ENCODE measurements around the gene LDB3. TPM values are rescaled to one million over a fixed set of nuclear protein-coding genes. Genes with fewer than 3 reads are reported as not detected.

LDB3 gene
- total RNA-seq, 4 donors from 2014 or later, result 2.2 to 32.5 (median 2.9) TPM

GRCh38 chr10:86658751-86659150 lies 9.6 kb upstream of the LDB3 start:
- intact Hi-C loops (cut with DNase I; ENCODE audit: low total_unique reads), result no loop called here
- in situ Hi-C loops (cut with MboI; ENCODE audit: low pct_ligation_motif_present in 1 of 4, low pct_unique_long_range_greater_than_20kb in 1 of 4, low sequenced_read_pairs in 3 of 4), result no loop called here
- TF ChIP-seq CTCF (IDR thresholded peaks at IDR 0.05), result no peak
- 63% methylated on average over 3 of the region's 3 CpGs; no CpG with 5 or more reads in 1 of the 2 donors for WGBS, 2 donors (ENCODE audit: low coverage in 1 of 2)
- Histone ChIP-seq H3K4me1 (no peaks in the 10 kb centered on the region), H3K27ac (no peak overlapping the region), H3K27me3 (no peaks in the 10 kb centered on the region), H3K36me3 (no peaks in the 10 kb centered on the region), H3K9me3 (no peaks in the 10 kb centered on the region), H3K4me3 (no peak overlapping the region)
- DNase-seq, result no peak

GRCh38 chr10:86659161-86659691 lies 9.1 kb upstream of the LDB3 start:
- in situ Hi-C loops (cut with MboI; ENCODE audit: low pct_ligation_motif_present in 1 of 4, low pct_unique_long_range_greater_than_20kb in 1 of 4, low sequenced_read_pairs in 3 of 4) (no loop called here), intact Hi-C loops (cut with DNase I; ENCODE audit: low total_unique reads) (no loop called here)
- Histone ChIP-seq H3K9me3 (no peaks in the 10 kb centered on the region), H3K27ac (no peak overlapping the region), H3K4me1 (no peaks in the 10 kb centered on the region), H3K27me3 (no peaks in the 10 kb centered on the region), H3K4me3 (no peak overlapping the region), H3K36me3 (no peaks in the 10 kb centered on the region)
- no peak for DNase-seq
- TF ChIP-seq POLR2A (IDR thresholded peaks at IDR 0.05) (no peak), CTCF (IDR thresholded peaks at IDR 0.05) (no peak), POLR2AphosphoS5 (IDR thresholded peaks at IDR 0.05) (no peak), EP300 (IDR thresholded peaks at IDR 0.05; ENCODE audit: low read depth) (no peak)
- 83 to 90% methylated on average over 11 to 18 of the region's 19 CpGs for WGBS, 2 donors (ENCODE audit: low coverage in 1 of 2)

- H3K36me3 ChIP-seq, result no peaks in the 10 kb centered on the region
- TF ChIP-seq POLR2AphosphoS5 (IDR thresholded peaks at IDR 0.05) (no peak), POLR2A (IDR thresholded peaks at IDR 0.05) (no peak), EP300 (IDR thresholded peaks at IDR 0.05; ENCODE audit: low read depth) (no peak), CTCF (IDR thresholded peaks at IDR 0.05) (no peak)
- H3K27me3 ChIP-seq, result no peaks in the 10 kb centered on the region
- WGBS, 2 donors (ENCODE audit: low coverage in 1 of 2), result 89% methylated on average over 17 of the region's 17 CpGs; no CpG with 5 or more reads in 1 of the 2 donors
- in situ Hi-C loops (cut with MboI; ENCODE audit: low pct_ligation_motif_present in 1 of 4, low pct_unique_long_range_greater_than_20kb in 1 of 4, low sequenced_read_pairs in 3 of 4) (no loop called here), intact Hi-C loops (cut with DNase I; ENCODE audit: low total_unique reads) (no loop called here)
- H3K4me1 ChIP-seq, result no peaks in the 10 kb centered on the region
- DNase-seq, result no peak
- H3K9me3 ChIP-seq, result no peaks in the 10 kb centered on the region
- H3K4me3 ChIP-seq, result no peak overlapping the region
- H3K27ac ChIP-seq, result no peak overlapping the region
Measured at GRCh38 chr10:86659721-86660453, 8.4 kb upstream of the LDB3 start.

- Histone ChIP-seq H3K9me3 (no peaks in the 10 kb centered on the region), H3K4me3 (no peak overlapping the region), H3K27me3 (no peaks in the 10 kb centered on the region), H3K4me1 (no peaks in the 10 kb centered on the region), H3K27ac (no peak overlapping the region), H3K36me3 (no peaks in the 10 kb centered on the region)
- TF ChIP-seq CTCF (IDR thresholded peaks at IDR 0.05) (no peak), POLR2AphosphoS5 (IDR thresholded peaks at IDR 0.05) (no peak), EP300 (IDR thresholded peaks at IDR 0.05; ENCODE audit: low read depth) (no peak), POLR2A (IDR thresholded peaks at IDR 0.05) (no peak)
- WGBS, 2 donors (ENCODE audit: low coverage in 1 of 2), result 80% methylated on average over 16 of the region's 17 CpGs; no CpG with 5 or more reads in 1 of the 2 donors
- no peak for DNase-seq
- in situ Hi-C loops (cut with MboI; ENCODE audit: low pct_ligation_motif_present in 1 of 4, low pct_unique_long_range_greater_than_20kb in 1 of 4, low sequenced_read_pairs in 3 of 4), result no loop called here
- intact Hi-C loops (cut with DNase I; ENCODE audit: low total_unique reads), result no loop called here
Measured at GRCh38 chr10:86661161-86662025, 6.9 kb upstream of the LDB3 start.
